Urinary bladder (tissue), 4 donors: Measurements from ENCODE around the gene SMG6. TPM values are rescaled to one million over a fixed set of nuclear protein-coding genes. Genes with fewer than 3 reads are reported as not detected.
A peak's percentile ranks its signal among the peaks of the same experiment; 100 is the strongest.

Source experiments
- DNase-seq: peaks from one replicate; pipeline ENCODE4 v3.0.0-alpha.2; 2015; ENCODE audit errors: extremely low spot score
- H3K27ac ChIP-seq: one replicate; pipeline ENCODE4 v1.5.1; 2013; ENCODE audit warnings: low read depth, mild to moderate bottlenecking, moderate library complexity
- H3K36me3 ChIP-seq: one replicate; pipeline ENCODE4 v1.6.1; 2013; ENCODE audit warnings: mild to moderate bottlenecking, moderate library complexity; ENCODE audit not compliant: insufficient read depth
- H3K4me1 ChIP-seq: one replicate; pipeline ENCODE4 v1.6.1; 2013; ENCODE audit warnings: mild to moderate bottlenecking, moderate library complexity; ENCODE audit not compliant: insufficient read depth
- H3K4me3 ChIP-seq: one replicate; pipeline ENCODE4 v1.5.1; 2013; ENCODE audit warnings: low read depth, low read length
- WGBS: extraction: QIAGEN DNeasy Blood & Tissue Kit; methylation state at CpG from one replicate; pipeline ENCODE4 v1.1.7; 2013; 5-methylcytosine and 5-hydroxymethylcytosine counted together
- polyA plus RNA-seq: library from polyadenylated mRNA; stranded (reverse); fragments of 200-250 nt; gene quantifications from one replicate; pipeline ENCODE4 v1.2.3, GENCODE V29; 2013
- total RNA-seq: library from RNA; depleted of rRNA; stranded (reverse); fragments of >200 nt; gene quantifications from one replicate; pipeline ENCODE4 v1.2.3, GENCODE V29; 2014
- donor health status: healthy with polysubstance abuse.
- donor health status: healthy.

Gene SMG6
- total RNA-seq (29.3 TPM), polyA plus RNA-seq (37.5 TPM)

GRCh38 chr17:2303204-2304188 lies at the start of gene SMG6, which contains the start of gene SRR:
Gene SMG6 (minus strand): TSS chr17:2303785. CDS start chr17:2303720, 65 bp downstream.
Gene SRR (plus strand): TSS chr17:2303950. CDS start chr17:2315561, 11,611 bp downstream.
- WGBS = under 1% methylated on average over 108 of the region's 108 CpGs
- H3K4me1 ChIP-seq = no peaks in the 10 kb centered on the region
- peak within 1 kb of the TSS; percentile 82 for H3K27ac ChIP-seq
- no peaks in the 10 kb centered on the region for H3K36me3 ChIP-seq
- H3K4me3 ChIP-seq = peak within 1 kb of the TSS; percentile 89
- DNase-seq = peak; percentile 57

- Histone ChIP-seq H3K27ac (no peak overlapping the region), H3K36me3 (no peaks in the 10 kb centered on the region), H3K4me3 (no peak overlapping the region), H3K4me1 (no peaks in the 10 kb centered on the region)
- DNase-seq = no peak
- WGBS = 96% methylated on average over 6 of the region's 6 CpGs
These were observed 47.7 kb upstream of the SMG6 start for GRCh38 chr17:2351269-2351668.

- DNase-seq = no peak
- 54% methylated on average over 11 of the region's 11 CpGs for WGBS
- Histone ChIP-seq H3K27ac (no peak overlapping the region), H3K4me3 (no peak overlapping the region), H3K36me3 (no peaks in the 10 kb centered on the region), H3K4me1 (no peaks in the 10 kb centered on the region)
These were observed 44.5 kb upstream of the SMG6 start for GRCh38 chr17:2347805-2348685.

- 88% methylated on average over 8 of the region's 8 CpGs for WGBS
- no peaks in the 10 kb centered on the region for H3K36me3 ChIP-seq
- no peak overlapping the region for H3K4me3 ChIP-seq
- no peak for DNase-seq
- no peak overlapping the region for H3K27ac ChIP-seq
- no peaks in the 10 kb centered on the region for H3K4me1 ChIP-seq
These were observed 42.9 kb upstream of the SMG6 start for GRCh38 chr17:2346475-2346874.

GRCh38 chr17:2344528-2344927 lies 40.9 kb upstream of the SMG6 start:
- Histone ChIP-seq H3K4me3 (no peak overlapping the region), H3K36me3 (no peaks in the 10 kb centered on the region), H3K4me1 (no peaks in the 10 kb centered on the region), H3K27ac (no peak overlapping the region)
- 81% methylated on average over 10 of the region's 10 CpGs for WGBS
- DNase-seq = no peak

- H3K4me3 ChIP-seq = no peak overlapping the region
- no peak for DNase-seq
- H3K4me1 ChIP-seq = no peaks in the 10 kb centered on the region
- no peaks in the 10 kb centered on the region for H3K36me3 ChIP-seq
- whole genome bisulfite sequencing = 77% methylated on average over 5 of the region's 5 CpGs
- no peak overlapping the region for H3K27ac ChIP-seq
These were observed 39.8 kb upstream of the SMG6 start for GRCh38 chr17:2343421-2343820.

- no peak for DNase-seq
- peak overlapping the region; percentile 98 for H3K4me3 ChIP-seq
- H3K36me3 ChIP-seq = peaks cover 3% of the 10 kb centered on the region
- peak overlapping the region; percentile 68 for H3K27ac ChIP-seq
- no peaks in the 10 kb centered on the region for H3K4me1 ChIP-seq
- WGBS = 12% methylated on average over 5 of the region's 5 CpGs
These were observed 34.7 kb upstream of the SMG6 start for GRCh38 chr17:2338315-2338657.

- DNase-seq = no peak
- peak overlapping the region; percentile 90 for H3K27ac ChIP-seq
- no peaks in the 10 kb centered on the region for H3K4me1 ChIP-seq
- H3K36me3 ChIP-seq = peaks cover 3% of the 10 kb centered on the region
- WGBS = under 1% methylated on average over 92 of the region's 92 CpGs
- H3K4me3 ChIP-seq = peak overlapping the region; percentile 98
These were observed 34.1 kb upstream of the SMG6 start for GRCh38 chr17:2337544-2338314.

- Histone ChIP-seq H3K4me1 (no peaks in the 10 kb centered on the region), H3K4me3 (peak within 1 kb of the TSS; percentile 98), H3K36me3 (peaks cover 3% of the 10 kb centered on the region), H3K27ac (peak within 1 kb of the TSS; percentile 90)
- WGBS = under 1% methylated on average over 77 of the region's 77 CpGs
- no peak for DNase-seq
These were observed 33.4 kb upstream of the SMG6 start, which contains the start of gene SGSM2 for GRCh38 chr17:2336852-2337543. Gene SGSM2 (plus strand): TSS chr17:2337501. CDS start chr17:2337689, 188 bp downstream.

GRCh38 chr17:2336215-2336851 lies 32.7 kb upstream of the SMG6 start, which contains the start of gene TSR1:
Gene TSR1 (minus strand): TSS chr17:2336457. CDS start chr17:2336427, 30 bp downstream.
- WGBS = under 1% methylated on average over 48 of the region's 48 CpGs
- no peaks in the 10 kb centered on the region for H3K4me1 ChIP-seq
- H3K4me3 ChIP-seq = peak within 1 kb of the TSS; percentile 98
- H3K27ac ChIP-seq = peak within 1 kb of the TSS; percentile 90
- DNase-seq = peak; percentile 71
- peaks cover 3% of the 10 kb centered on the region for H3K36me3 ChIP-seq

- H3K4me1 ChIP-seq = no peaks in the 10 kb centered on the region
- DNase-seq = no peak
- no peak overlapping the region for H3K27ac ChIP-seq
- H3K4me3 ChIP-seq = peak overlapping the region; percentile 98
- peaks cover 3% of the 10 kb centered on the region for H3K36me3 ChIP-seq
- 2% methylated on average over 17 of the region's 17 CpGs for WGBS
These were observed 32.2 kb upstream of the SMG6 start for GRCh38 chr17:2335726-2336214.

GRCh38 chr17:2331303-2331702 lies 27.7 kb upstream of the SMG6 start:
- H3K4me1 ChIP-seq = no peaks in the 10 kb centered on the region
- no peak overlapping the region for H3K27ac ChIP-seq
- WGBS = 51% methylated on average over 3 of the region's 3 CpGs
- H3K36me3 ChIP-seq = peaks cover 3% of the 10 kb centered on the region
- H3K4me3 ChIP-seq = no peak overlapping the region
- DNase-seq = no peak
